Measurements from ENCODE around the gene TTLL8. TPM values are rescaled to one million over a fixed set of nuclear protein-coding genes. Genes with fewer than 3 reads are reported as not detected.

TTLL8 gene
- polyA plus RNA-seq, 1 donor from 2014 or later, result not detected

DNA sequence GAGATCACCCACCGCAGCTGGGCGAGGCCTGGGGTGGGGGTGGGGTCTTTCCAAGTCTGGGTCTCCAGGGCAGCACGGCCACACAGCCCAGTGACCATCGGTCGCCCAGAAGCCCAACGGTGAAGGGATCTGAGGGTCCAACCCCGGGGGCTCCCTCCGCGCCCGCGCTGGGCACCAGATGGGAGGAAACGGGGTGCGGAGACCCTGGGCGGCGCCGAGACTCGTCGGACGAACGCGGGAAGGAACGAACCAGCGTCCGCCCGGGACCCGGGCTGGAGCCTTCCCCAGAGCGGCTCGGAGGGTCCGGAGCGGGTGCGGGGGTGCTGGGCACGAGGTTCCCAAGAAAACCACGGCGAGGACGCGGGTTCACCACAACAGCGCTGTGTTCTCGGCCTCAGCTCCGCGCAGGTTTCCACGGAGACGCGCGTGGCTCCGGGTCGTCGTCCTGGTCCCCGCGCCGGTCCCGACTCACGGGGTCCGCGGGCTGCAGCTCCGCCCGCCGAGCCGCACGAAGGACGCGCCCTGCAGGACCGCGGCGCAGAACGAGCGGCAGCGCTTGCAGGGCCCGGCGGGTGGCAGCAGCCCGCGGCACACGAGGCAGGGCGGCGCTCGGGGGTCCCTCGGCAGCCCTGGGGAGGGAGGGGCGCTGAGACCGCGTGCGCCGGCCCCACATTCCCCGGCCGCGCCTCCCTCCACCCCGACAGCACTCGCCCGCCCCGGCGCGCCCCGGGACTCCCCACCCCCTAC is 43.3 kb downstream of the TTLL8 start:
- Histone ChIP-seq H3K4me3 (ENCODE audit: low read length) (peak overlapping the region; percentile 57), H3K4me2 (ENCODE audit: low read length) (no peak overlapping the region), H3K9me3 (ENCODE audit: low read length) (peaks cover 4% of the 10 kb centered on the region), H3K9me2 (ENCODE audit: insufficient read depth, low read length) (no peaks in the 10 kb centered on the region), H4K20me1 (ENCODE audit: insufficient read depth) (no peaks in the 10 kb centered on the region), H3K27ac (ENCODE audit: low read length) (no peak overlapping the region), H3F3A (ENCODE audit: insufficient read depth, low read length, poor library complexity, severe bottlenecking) (no peaks in the 10 kb centered on the region), H3K36me3 (ENCODE audit: insufficient read depth, low read length) (no peaks in the 10 kb centered on the region), H3K27me3 (ENCODE audit: insufficient read depth, low read depth, low read length) (peaks cover 54% of the 10 kb centered on the region), H3K9ac (ENCODE audit: low read length) (no peak overlapping the region), H3K79me2 (replicated peaks; ENCODE audit: insufficient read depth, low read length) (no peaks in the 10 kb centered on the region), H2AFZ (ENCODE audit: low read depth, low read length) (no peak overlapping the region)
- TF ChIP-seq, protein P1, sequence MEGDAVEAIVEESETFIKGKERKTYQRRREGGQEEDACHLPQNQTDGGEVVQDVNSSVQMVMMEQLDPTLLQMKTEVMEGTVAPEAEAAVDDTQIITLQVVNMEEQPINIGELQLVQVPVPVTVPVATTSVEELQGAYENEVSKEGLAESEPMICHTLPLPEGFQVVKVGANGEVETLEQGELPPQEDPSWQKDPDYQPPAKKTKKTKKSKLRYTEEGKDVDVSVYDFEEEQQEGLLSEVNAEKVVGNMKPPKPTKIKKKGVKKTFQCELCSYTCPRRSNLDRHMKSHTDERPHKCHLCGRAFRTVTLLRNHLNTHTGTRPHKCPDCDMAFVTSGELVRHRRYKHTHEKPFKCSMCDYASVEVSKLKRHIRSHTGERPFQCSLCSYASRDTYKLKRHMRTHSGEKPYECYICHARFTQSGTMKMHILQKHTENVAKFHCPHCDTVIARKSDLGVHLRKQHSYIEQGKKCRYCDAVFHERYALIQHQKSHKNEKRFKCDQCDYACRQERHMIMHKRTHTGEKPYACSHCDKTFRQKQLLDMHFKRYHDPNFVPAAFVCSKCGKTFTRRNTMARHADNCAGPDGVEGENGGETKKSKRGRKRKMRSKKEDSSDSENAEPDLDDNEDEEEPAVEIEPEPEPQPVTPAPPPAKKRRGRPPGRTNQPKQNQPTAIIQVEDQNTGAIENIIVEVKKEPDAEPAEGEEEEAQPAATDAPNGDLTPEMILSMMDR (IDR thresholded peaks at IDR 0.05; ENCODE audit: poor library complexity, severe bottlenecking), result peak; percentile 45
- no peak for TF ChIP-seq RAD21 (conservative IDR thresholded peaks at IDR 0.05)

DNA sequence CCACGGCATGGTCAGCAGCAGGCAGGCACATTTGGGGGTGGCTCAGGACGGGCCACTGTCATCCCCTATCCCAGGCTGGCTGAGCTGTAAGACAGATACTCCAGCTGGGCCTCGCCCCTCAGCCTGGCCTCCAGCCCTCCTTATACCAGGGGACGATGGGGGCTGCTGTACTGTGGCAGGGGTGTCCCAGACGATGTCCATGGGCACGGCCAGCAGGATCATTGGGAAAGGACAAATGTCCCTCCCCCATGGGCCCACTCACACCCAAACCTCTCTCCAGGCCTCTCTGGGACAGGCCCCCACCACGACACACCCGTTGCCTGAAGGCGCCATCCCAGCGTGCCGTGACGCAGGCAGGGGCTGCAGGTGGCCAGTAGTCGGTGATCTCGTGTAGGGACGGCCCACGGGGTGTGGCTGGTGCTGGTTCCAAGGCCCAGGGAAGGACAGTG is 44.0 kb downstream of the TTLL8 start:
- H4K20me1 ChIP-seq (ENCODE audit: insufficient read depth), result no peaks in the 10 kb centered on the region
- TF ChIP-seq EP300 (conservative IDR thresholded peaks at IDR 0.05; ENCODE audit: poor library complexity, severe bottlenecking) (no peak), RAD21 (conservative IDR thresholded peaks at IDR 0.05) (no peak), SMC3 (conservative IDR thresholded peaks at IDR 0.05; ENCODE audit: poor library complexity) (no peak), EZH2 (IDR thresholded peaks at IDR 0.05; ENCODE audit: borderline replicate concordance, insufficient read depth, low read length, poor library complexity, severe bottlenecking) (no peak), POLR2AphosphoS5 (IDR thresholded peaks at IDR 0.05) (no peak), MXI1 (conservative IDR thresholded peaks at IDR 0.05; ENCODE audit: poor library complexity, severe bottlenecking) (no peak), TAF1 (IDR thresholded peaks at IDR 0.05; ENCODE audit: low read depth) (no peak)
- TF ChIP-seq, protein P2, sequence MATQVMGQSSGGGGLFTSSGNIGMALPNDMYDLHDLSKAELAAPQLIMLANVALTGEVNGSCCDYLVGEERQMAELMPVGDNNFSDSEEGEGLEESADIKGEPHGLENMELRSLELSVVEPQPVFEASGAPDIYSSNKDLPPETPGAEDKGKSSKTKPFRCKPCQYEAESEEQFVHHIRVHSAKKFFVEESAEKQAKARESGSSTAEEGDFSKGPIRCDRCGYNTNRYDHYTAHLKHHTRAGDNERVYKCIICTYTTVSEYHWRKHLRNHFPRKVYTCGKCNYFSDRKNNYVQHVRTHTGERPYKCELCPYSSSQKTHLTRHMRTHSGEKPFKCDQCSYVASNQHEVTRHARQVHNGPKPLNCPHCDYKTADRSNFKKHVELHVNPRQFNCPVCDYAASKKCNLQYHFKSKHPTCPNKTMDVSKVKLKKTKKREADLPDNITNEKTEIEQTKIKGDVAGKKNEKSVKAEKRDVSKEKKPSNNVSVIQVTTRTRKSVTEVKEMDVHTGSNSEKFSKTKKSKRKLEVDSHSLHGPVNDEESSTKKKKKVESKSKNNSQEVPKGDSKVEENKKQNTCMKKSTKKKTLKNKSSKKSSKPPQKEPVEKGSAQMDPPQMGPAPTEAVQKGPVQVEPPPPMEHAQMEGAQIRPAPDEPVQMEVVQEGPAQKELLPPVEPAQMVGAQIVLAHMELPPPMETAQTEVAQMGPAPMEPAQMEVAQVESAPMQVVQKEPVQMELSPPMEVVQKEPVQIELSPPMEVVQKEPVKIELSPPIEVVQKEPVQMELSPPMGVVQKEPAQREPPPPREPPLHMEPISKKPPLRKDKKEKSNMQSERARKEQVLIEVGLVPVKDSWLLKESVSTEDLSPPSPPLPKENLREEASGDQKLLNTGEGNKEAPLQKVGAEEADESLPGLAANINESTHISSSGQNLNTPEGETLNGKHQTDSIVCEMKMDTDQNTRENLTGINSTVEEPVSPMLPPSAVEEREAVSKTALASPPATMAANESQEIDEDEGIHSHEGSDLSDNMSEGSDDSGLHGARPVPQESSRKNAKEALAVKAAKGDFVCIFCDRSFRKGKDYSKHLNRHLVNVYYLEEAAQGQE (IDR thresholded peaks at IDR 0.05; ENCODE audit: borderline replicate concordance), result no peak
- TF ChIP-seq, protein P1 (IDR thresholded peaks at IDR 0.05; ENCODE audit: poor library complexity, severe bottlenecking), result no peak
- no peaks in the 10 kb centered on the region for H3K79me2 ChIP-seq (replicated peaks; ENCODE audit: insufficient read depth, low read length)
- H3K36me3 ChIP-seq (ENCODE audit: insufficient read depth, low read length), result no peaks in the 10 kb centered on the region
- H3K9me2 ChIP-seq (ENCODE audit: insufficient read depth, low read length), result no peaks in the 10 kb centered on the region
- H3F3A ChIP-seq (ENCODE audit: insufficient read depth, low read length, poor library complexity, severe bottlenecking), result no peaks in the 10 kb centered on the region
- no peak overlapping the region for H3K9ac ChIP-seq (ENCODE audit: low read length)
- no peaks in the 10 kb centered on the region for H3K9me3 ChIP-seq (ENCODE audit: low read length)
- no peak overlapping the region for H3K4me3 ChIP-seq (ENCODE audit: low read length)
- H3K4me2 ChIP-seq (ENCODE audit: low read length), result no peak overlapping the region
- H3K27ac ChIP-seq (ENCODE audit: low read length), result no peak overlapping the region
- H2AFZ ChIP-seq (ENCODE audit: low read depth, low read length), result no peak overlapping the region
- H3K27me3 ChIP-seq (ENCODE audit: insufficient read depth, low read depth, low read length), result peaks cover 54% of the 10 kb centered on the region
